Measurements from ENCODE around the gene GRID1.
"Not testable (repeated sequence)": the region's sequence is repeated elsewhere in the genome, so short reads cannot be mapped to it uniquely, and the experiment has no call there.

DNA sequence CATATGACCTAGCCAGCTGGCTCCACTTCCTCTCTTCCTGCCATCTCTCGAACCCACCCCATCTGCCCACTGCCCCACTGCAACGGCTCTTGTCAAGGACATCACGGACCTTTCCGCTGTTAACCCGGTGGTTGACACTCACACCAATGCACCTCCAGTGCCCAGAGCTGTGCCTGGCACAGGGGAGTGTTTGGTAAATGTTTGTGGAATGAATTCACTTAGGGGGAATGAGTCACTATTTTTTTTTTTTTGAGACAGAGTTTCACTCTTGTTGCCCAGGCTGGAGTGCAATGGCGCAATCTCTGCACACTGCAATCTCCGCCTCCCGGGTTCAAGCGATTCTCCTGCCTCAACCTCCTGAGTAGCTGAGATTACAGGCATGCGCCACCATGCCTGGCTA, 191.1 kb downstream of the GRID1 start:
- TF ChIP-seq, protein P1, sequence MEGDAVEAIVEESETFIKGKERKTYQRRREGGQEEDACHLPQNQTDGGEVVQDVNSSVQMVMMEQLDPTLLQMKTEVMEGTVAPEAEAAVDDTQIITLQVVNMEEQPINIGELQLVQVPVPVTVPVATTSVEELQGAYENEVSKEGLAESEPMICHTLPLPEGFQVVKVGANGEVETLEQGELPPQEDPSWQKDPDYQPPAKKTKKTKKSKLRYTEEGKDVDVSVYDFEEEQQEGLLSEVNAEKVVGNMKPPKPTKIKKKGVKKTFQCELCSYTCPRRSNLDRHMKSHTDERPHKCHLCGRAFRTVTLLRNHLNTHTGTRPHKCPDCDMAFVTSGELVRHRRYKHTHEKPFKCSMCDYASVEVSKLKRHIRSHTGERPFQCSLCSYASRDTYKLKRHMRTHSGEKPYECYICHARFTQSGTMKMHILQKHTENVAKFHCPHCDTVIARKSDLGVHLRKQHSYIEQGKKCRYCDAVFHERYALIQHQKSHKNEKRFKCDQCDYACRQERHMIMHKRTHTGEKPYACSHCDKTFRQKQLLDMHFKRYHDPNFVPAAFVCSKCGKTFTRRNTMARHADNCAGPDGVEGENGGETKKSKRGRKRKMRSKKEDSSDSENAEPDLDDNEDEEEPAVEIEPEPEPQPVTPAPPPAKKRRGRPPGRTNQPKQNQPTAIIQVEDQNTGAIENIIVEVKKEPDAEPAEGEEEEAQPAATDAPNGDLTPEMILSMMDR (IDR thresholded peaks at IDR 0.05), result not testable (repeated sequence)
- TF ChIP-seq POLR2AphosphoS5 (IDR thresholded peaks at IDR 0.05); POLR2A (IDR thresholded peaks at IDR 0.05); EP300 (IDR thresholded peaks at IDR 0.05; ENCODE audit: low read depth): not testable (repeated sequence)
